Endothelial cell of umbilical vein (primary cell): Measurements from ENCODE around the gene SLC25A21. TPM values are rescaled to one million over a fixed set of nuclear protein-coding genes. Genes with fewer than 3 reads are reported as not detected.

ENCODE experiments used
- BruUV-seq: library from RNA; stranded (reverse); fragments of 400-500 nt; replicated peaks from 2 replicates; lab custom pipeline; 2021; lab: Mats Ljungman, UMichigan
- CTCF ChIA-PET: fragments of 300-600, 350-600 bp; sonication (Branson Sonifier 250); formaldehyde crosslinking; loops from one replicate; lab custom pipeline; 2021; ENCODE audit warnings: antibody characterized with exemption, inconsistent platforms; lab: Charles Lee
- POLR2A ChIA-PET: fragments of 300-600, 350-600 bp; sonication (Branson Sonifier 250); formaldehyde crosslinking; loops from one replicate; lab custom pipeline; 2021; ENCODE audit warnings: antibody characterized with exemption, inconsistent platforms; lab: Charles Lee
- DNase-seq: peaks from one replicate; pipeline ENCODE4 v3.0.0-alpha.2; 2011; ENCODE audit warnings: low read depth, low spot score
- FAIRE-seq: peaks from 2 replicates; lab custom pipeline; 2011; peaks lifted over from hg19 to GRCh38; lab: Jason Lieb, UNC
- H2AFZ ChIP-seq: 2 replicates; pipeline ENCODE4 v1.6.0; 2012; ENCODE audit warnings: low read depth, low read length, control low read depth, inconsistent platforms
- H3K27ac ChIP-seq: 2 replicates; pipeline ENCODE4 v1.5.1; 2011; ENCODE audit warnings: low read depth, mild to moderate bottlenecking, control low read depth, low read length, moderate library complexity; ENCODE audit not compliant: insufficient read depth
- H3K27me3 ChIP-seq, 2 experiments: 2 replicates each; pipeline versions ENCODE4 v1.6.0 to v1.6.1; 2011; ENCODE audit warnings: low read length in 2 of 2, mixed read lengths in 1 of 2; ENCODE audit not compliant: control insufficient read depth in 2 of 2, insufficient read depth in 2 of 2
- H3K36me3 ChIP-seq, 2 experiments: 2 replicates in 1 of 2; 3 replicates in 1 of 2; pipeline ENCODE4 v1.5.1; 2011; ENCODE audit warnings: low read length in 2 of 2, mild to moderate bottlenecking in 1 of 2, moderate library complexity in 1 of 2; ENCODE audit not compliant: control insufficient read depth in 2 of 2, insufficient read depth in 2 of 2; ENCODE audit errors: extremely low read depth in 1 of 2
- H3K4me1 ChIP-seq: 3 replicates; pipeline ENCODE4 v1.5.1; 2011; ENCODE audit warnings: mild to moderate bottlenecking, low read length; ENCODE audit not compliant: control insufficient read depth, insufficient read depth; ENCODE audit errors: extremely low read depth
- H3K4me2 ChIP-seq: 2 replicates; pipeline ENCODE4 v1.6.1; 2011; ENCODE audit warnings: low read length, control low read depth, mixed read lengths; ENCODE audit not compliant: insufficient read depth
- H3K4me3 ChIP-seq, 3 experiments: fragments of 200-600 bp in 1 of 3; sonication (generic), shearing (Covaris generic) in 1 of 3; replicated peaks in 1 of 3; 2 replicates each; pipeline ENCODE4 v1.5.1; 2011 to 2016; ENCODE audit warnings: control low read depth in 3 of 3, low read length in 3 of 3, mild to moderate bottlenecking in 2 of 3, inconsistent platforms in 1 of 3, low read depth in 1 of 3, moderate library complexity in 1 of 3; ENCODE audit not compliant: insufficient read depth in 1 of 3
- H3K79me2 ChIP-seq: 2 replicates; pipeline ENCODE4 v1.6.0; 2012; ENCODE audit warnings: low read length, inconsistent platforms; ENCODE audit not compliant: control insufficient read depth, insufficient read depth
- H3K9ac ChIP-seq: replicated peaks from 2 replicates; pipeline ENCODE3; 2011; ENCODE audit warnings: low read length, control low read depth; ENCODE audit not compliant: insufficient read depth; ENCODE audit errors: extremely low read depth
- H3K9me1 ChIP-seq: replicated peaks from 3 replicates; pipeline ENCODE4 v1.6.0; 2011; ENCODE audit warnings: mild to moderate bottlenecking, low read length; ENCODE audit not compliant: control insufficient read depth, insufficient read depth; ENCODE audit errors: extremely low read depth
- H3K9me3 ChIP-seq: replicated peaks from 2 replicates; pipeline ENCODE4 v1.5.1; 2012; ENCODE audit warnings: low read length, inconsistent platforms; ENCODE audit not compliant: control insufficient read depth, insufficient read depth
- H4K20me1 ChIP-seq: replicated peaks from 2 replicates; pipeline ENCODE3; 2011; ENCODE audit warnings: mild to moderate bottlenecking, low read length; ENCODE audit not compliant: control insufficient read depth, insufficient read depth; ENCODE audit errors: extremely low read depth
- EZH2 ChIP-seq: IDR thresholded peaks from 2 replicates; pipeline ENCODE4 v1.6.1; 2012; ENCODE audit warnings: borderline replicate concordance, low read depth, mild to moderate bottlenecking, moderate library complexity, low read length, inconsistent platforms; ENCODE audit not compliant: severe bottlenecking
- FOS ChIP-seq: IDR thresholded peaks from 2 replicates; pipeline ENCODE4 v1.6.1; 2011; ENCODE audit warnings: mild to moderate bottlenecking, low read length, moderate library complexity, borderline replicate concordance; ENCODE audit not compliant: insufficient read depth
- GATA2 ChIP-seq: IDR thresholded peaks from 2 replicates; pipeline ENCODE4 v1.7.0; 2011; ENCODE audit warnings: low read depth, mild to moderate bottlenecking, moderate library complexity, mixed read lengths, low read length; ENCODE audit not compliant: insufficient read length, insufficient read depth
- JUN ChIP-seq: IDR thresholded peaks from 2 replicates; pipeline ENCODE4 v1.6.1; 2011; ENCODE audit warnings: borderline replicate concordance, low read depth; ENCODE audit not compliant: insufficient read length, insufficient read depth
- MYC ChIP-seq: IDR thresholded peaks from one replicate; pipeline ENCODE4 v1.6.1; 2011; ENCODE audit warnings: mild to moderate bottlenecking, low read depth, low read length
- POLR2A ChIP-seq: IDR thresholded peaks from 2 replicates; pipeline ENCODE4 v1.6.1; 2012; ENCODE audit warnings: low read depth, mild to moderate bottlenecking, control low read depth, low read length
- POLR2AphosphoS5 ChIP-seq: IDR thresholded peaks from 2 replicates; pipeline ENCODE4 v1.6.1; 2012; ENCODE audit warnings: low read depth, mild to moderate bottlenecking, control low read depth, low read length, moderate library complexity; ENCODE audit not compliant: insufficient read depth
- dilution Hi-C: fragments of 300-500 bp; cut with MboI; formaldehyde crosslinking; loops from one replicate; pipeline ENCODE4 v1.15.0; 2019; ENCODE audit warnings: low sequenced_read_pairs; ENCODE audit not compliant: extremely low pct_ligation_motif_present
- intact Hi-C: fragments of 100-400 bp; cut with micrococcal nuclease; formaldehyde crosslinking; loops from one replicate; pipeline ENCODE4 v1.10.0; 2022
- polyA plus RNA-seq, 4 experiments: library from polyadenylated mRNA; depleted of rRNA in 3 of 4; stranded (reverse) in 3 of 4; unstranded in 1 of 4; fragments of >200 nt; gene quantifications; 2 replicates each; pipeline versions ENCODE4 v1.2.1 to v1.2.3, GENCODE V29; 2011 to 2012; ENCODE audit warnings: missing spikeins in 1 of 4
- total RNA-seq: library from RNA; stranded (reverse); gene quantifications from 2 replicates; pipeline ENCODE4 v1.2.3, GENCODE V29; 2021
- TF ChIP-seq, protein P1 (sequence below), 2 donors: IDR thresholded peaks; 1 replicate in 1 of 2; 2 replicates in 1 of 2; pipeline ENCODE4 v1.5.1; 2011; ENCODE audit warnings: low read length in 2 of 2, mild to moderate bottlenecking in 2 of 2, moderate library complexity in 2 of 2, control low read depth in 1 of 2, inconsistent platforms in 1 of 2, low read depth in 1 of 2; ENCODE audit not compliant: insufficient read depth in 1 of 2; ENCODE audit errors: extremely low read depth in 1 of 2
- TF ChIP-seq, protein P2 (sequence below): IDR thresholded peaks from 2 replicates; pipeline ENCODE4 v1.6.1; 2011; ENCODE audit not compliant: insufficient read depth, insufficient read length

Gene SLC25A21
- total and polyA plus RNA-seq, 2 donors (not counting 3 experiments of a cell fraction or from before 2014, with no cell fraction given): 0.98 to 1.4 TPM

GRCh38 chr14:36662543-36663403 is 509.6 kb downstream of the SLC25A21 start:
- FAIRE-seq (peak; percentile 44), DNase-seq (no peak)
- BruUV-seq: no TSS peak
- H3K9me1 ChIP-seq: no peaks in the 10 kb centered on the region
- no peak for TF ChIP-seq FOS
- TF ChIP-seq POLR2AphosphoS5: no peak
- no peak for TF ChIP-seq POLR2A
- no peak for TF ChIP-seq MYC
- TF ChIP-seq, protein P1, sequence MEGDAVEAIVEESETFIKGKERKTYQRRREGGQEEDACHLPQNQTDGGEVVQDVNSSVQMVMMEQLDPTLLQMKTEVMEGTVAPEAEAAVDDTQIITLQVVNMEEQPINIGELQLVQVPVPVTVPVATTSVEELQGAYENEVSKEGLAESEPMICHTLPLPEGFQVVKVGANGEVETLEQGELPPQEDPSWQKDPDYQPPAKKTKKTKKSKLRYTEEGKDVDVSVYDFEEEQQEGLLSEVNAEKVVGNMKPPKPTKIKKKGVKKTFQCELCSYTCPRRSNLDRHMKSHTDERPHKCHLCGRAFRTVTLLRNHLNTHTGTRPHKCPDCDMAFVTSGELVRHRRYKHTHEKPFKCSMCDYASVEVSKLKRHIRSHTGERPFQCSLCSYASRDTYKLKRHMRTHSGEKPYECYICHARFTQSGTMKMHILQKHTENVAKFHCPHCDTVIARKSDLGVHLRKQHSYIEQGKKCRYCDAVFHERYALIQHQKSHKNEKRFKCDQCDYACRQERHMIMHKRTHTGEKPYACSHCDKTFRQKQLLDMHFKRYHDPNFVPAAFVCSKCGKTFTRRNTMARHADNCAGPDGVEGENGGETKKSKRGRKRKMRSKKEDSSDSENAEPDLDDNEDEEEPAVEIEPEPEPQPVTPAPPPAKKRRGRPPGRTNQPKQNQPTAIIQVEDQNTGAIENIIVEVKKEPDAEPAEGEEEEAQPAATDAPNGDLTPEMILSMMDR (IDR thresholded peaks at IDR 0.05; ENCODE audit: extremely low read depth in 1 of 2, insufficient read depth in 1 of 2, low read depth in 1 of 2, low read length in 2 of 2): peak; percentile 3 to 21
- TF ChIP-seq, protein P2, sequence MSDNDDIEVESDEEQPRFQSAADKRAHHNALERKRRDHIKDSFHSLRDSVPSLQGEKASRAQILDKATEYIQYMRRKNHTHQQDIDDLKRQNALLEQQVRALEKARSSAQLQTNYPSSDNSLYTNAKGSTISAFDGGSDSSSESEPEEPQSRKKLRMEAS: no peak
- no peak for TF ChIP-seq JUN
- no peak for TF ChIP-seq GATA2
- TF ChIP-seq EZH2: peak; percentile 99
- H3K27me3 ChIP-seq: peaks cover 88 to 98% of the 10 kb centered on the region in 2 experiments
- H3K9me3 ChIP-seq: no peaks in the 10 kb centered on the region
- H3K79me2 ChIP-seq: no peaks in the 10 kb centered on the region
- no peak overlapping the region for H3K27ac ChIP-seq
- H3K4me3 ChIP-seq: peak overlapping the region in 2 of 3 experiments; percentile 25 to 30
- dilution Hi-C loops: no loop called here
- ChIA-PET POLR2A (no interaction called here), CTCF (interaction anchor here (1.6 kb wide), 1 partner anchor 15 kb away, joined by 4 read pairs; no protein-coding TSS in a partner anchor)
- H3K36me3 ChIP-seq: no peaks in the 10 kb centered on the region
- intact Hi-C loops: loop anchor here (2.0 to 5.0 kb wide), 3 partner anchors 342 to 935 kb away; partner anchors contain the start of genes FOXA1, MBIP and TTC6
- H3K9ac ChIP-seq: no peak overlapping the region
- H3K4me2 ChIP-seq: peak overlapping the region; percentile 63
- peaks cover 17% of the 10 kb centered on the region for H3K4me1 ChIP-seq
- H4K20me1 ChIP-seq: no peaks in the 10 kb centered on the region
- H2AFZ ChIP-seq: peak overlapping the region; percentile 26
